Chondrocyte (in vitro differentiated cells): Measurements from ENCODE around the gene CHPT1. TPM values are rescaled to one million over a fixed set of nuclear protein-coding genes. Genes with fewer than 3 reads are reported as not detected.

ENCODE experiments used
- DNase-seq: peaks from one replicate; pipeline ENCODE4 v3.0.0; 2021; ENCODE audit warnings: mixed read lengths, low spot score
- H3K27ac Mint-ChIP-seq: one replicate; pipeline ENCODE4 v1.8.0; 2021; ENCODE audit warnings: mild to moderate bottlenecking, moderate library complexity, mixed read lengths; ENCODE audit not compliant: unreplicated experiment
- H3K27me3 Mint-ChIP-seq: 2 replicates; pipeline ENCODE4 v1.8.0; 2021; ENCODE audit warnings: low read depth, mixed read lengths
- H3K36me3 Mint-ChIP-seq: 2 replicates; pipeline ENCODE4 v1.8.0; 2021; ENCODE audit warnings: low read depth, mixed read lengths
- H3K4me1 Mint-ChIP-seq: 2 replicates; pipeline ENCODE4 v1.8.0; 2021; ENCODE audit warnings: low read depth, mild to moderate bottlenecking, mixed read lengths
- H3K4me3 Mint-ChIP-seq: one replicate; pipeline ENCODE4 v1.8.0; 2021; ENCODE audit warnings: mild to moderate bottlenecking, moderate library complexity, mixed read lengths; ENCODE audit not compliant: unreplicated experiment
- H3K9me3 Mint-ChIP-seq: 2 replicates; pipeline ENCODE4 v1.8.0; 2021; ENCODE audit warnings: low read depth, mixed read lengths
- total RNA-seq: library from RNA; stranded (reverse); gene quantifications from 3 replicates; pipeline ENCODE4 v1.2.1, GENCODE V29; 2021
- TF ChIP-seq, protein P1 (sequence below): fragments of 200-600 bp; sonication (generic); IDR thresholded peaks from 2 replicates; pipeline ENCODE4 v1.5.0; 2021; ENCODE audit warnings: antibody characterized with exemption, mild to moderate bottlenecking, moderate library complexity

Gene CHPT1
- total RNA-seq, 1 donor from 2014 or later, result 36.3 TPM

DNA sequence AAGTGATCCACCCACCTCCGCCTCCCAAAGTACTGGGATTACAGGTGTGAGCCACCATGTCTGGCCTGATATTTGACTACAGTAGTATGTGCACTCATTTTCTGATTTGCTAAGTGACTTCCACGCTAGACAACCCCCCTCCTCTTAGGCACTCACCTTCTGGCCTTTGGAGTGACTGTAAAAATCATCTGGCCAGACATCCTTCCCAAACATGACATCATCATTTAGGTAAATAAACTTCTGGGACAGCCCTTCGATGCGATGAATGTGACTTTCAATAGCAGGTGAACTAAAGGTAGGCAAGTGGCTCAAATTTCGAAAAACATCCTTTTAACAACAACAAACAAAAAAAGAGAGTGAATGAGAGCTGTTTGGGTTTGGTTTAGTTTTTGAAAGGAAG lies 72.4 kb downstream of the CHPT1 start:
- Mint-ChIP-seq H3K27ac (no peak overlapping the region), H3K36me3 (peaks cover 7% of the 10 kb centered on the region), H3K4me3 (no peak overlapping the region), H3K27me3 (no peaks in the 10 kb centered on the region), H3K4me1 (no peaks in the 10 kb centered on the region), H3K9me3 (no peaks in the 10 kb centered on the region)
- TF ChIP-seq, protein P1, sequence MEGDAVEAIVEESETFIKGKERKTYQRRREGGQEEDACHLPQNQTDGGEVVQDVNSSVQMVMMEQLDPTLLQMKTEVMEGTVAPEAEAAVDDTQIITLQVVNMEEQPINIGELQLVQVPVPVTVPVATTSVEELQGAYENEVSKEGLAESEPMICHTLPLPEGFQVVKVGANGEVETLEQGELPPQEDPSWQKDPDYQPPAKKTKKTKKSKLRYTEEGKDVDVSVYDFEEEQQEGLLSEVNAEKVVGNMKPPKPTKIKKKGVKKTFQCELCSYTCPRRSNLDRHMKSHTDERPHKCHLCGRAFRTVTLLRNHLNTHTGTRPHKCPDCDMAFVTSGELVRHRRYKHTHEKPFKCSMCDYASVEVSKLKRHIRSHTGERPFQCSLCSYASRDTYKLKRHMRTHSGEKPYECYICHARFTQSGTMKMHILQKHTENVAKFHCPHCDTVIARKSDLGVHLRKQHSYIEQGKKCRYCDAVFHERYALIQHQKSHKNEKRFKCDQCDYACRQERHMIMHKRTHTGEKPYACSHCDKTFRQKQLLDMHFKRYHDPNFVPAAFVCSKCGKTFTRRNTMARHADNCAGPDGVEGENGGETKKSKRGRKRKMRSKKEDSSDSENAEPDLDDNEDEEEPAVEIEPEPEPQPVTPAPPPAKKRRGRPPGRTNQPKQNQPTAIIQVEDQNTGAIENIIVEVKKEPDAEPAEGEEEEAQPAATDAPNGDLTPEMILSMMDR, result no peak
- no peak for DNase-seq

DNA sequence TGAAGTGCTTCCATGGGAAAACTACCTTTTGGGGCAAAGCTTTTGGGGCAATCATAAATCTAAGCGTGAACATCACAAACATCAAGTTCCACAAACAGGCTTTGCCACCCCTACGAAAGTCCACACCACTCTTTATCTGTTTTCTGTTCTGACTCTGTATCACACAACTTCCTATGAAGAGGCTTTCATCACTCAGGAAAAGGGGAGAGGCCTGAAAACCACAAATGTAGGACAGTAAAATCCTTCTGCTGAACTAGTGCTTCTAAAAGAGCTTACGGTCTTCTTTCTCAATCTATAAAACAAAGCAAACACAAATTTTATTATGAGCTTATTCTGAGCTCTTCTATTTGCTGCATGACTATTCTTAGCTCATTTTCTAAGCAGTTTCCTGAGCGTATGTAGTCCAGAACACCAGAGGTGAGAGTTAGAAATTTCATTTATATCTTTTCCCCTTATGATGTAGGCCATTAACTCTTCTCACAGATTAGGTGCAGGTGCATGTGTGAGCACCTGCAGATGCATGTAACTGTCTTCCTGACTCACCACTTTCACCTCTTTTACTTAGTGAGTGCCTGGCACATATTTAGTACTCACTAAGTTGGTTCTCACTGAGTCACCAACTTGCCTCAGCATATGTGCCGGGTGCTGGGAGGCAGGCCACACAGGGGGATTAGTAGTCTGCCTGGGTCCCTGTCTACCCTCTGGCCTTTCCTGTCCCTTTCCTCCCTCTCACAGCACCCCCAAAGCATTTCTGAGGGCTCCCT lies 74.8 kb downstream of the CHPT1 start:
- TF ChIP-seq, protein P1, result no peak
- Mint-ChIP-seq H3K27ac (no peak overlapping the region), H3K4me1 (no peaks in the 10 kb centered on the region), H3K36me3 (peaks cover 6% of the 10 kb centered on the region), H3K27me3 (no peaks in the 10 kb centered on the region), H3K4me3 (no peak overlapping the region), H3K9me3 (no peaks in the 10 kb centered on the region)
- DNase-seq, result no peak

DNA sequence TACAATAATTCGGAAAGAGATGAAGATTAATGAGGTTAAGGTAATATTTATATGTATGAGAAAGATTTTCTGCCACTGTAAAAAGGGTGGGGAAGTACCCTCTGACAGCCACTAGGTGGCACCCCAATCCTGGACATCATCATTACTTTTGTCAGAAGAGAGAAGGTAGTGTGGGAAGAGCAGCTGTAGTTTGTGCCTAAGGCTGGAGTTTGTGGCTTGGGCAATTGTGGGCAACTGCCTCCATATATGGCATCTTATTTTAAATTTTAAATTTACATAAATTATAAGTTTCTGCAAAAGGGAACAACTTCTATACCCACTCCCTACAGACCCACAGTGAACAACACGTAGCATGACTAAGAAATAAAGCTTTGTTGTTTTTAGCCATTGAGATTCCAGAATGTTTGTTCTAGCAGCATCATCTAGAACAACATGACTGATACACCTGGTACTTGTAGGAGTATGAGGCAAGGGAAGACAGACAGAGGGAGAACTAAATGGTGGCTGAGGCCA lies 76.3 kb downstream of the CHPT1 start:
- DNase-seq, result no peak
- H3K9me3 Mint-ChIP-seq, result no peaks in the 10 kb centered on the region
- no peak overlapping the region for H3K27ac Mint-ChIP-seq
- H3K4me3 Mint-ChIP-seq, result no peak overlapping the region
- H3K27me3 Mint-ChIP-seq, result no peaks in the 10 kb centered on the region
- H3K36me3 Mint-ChIP-seq, result peaks cover 9% of the 10 kb centered on the region
- H3K4me1 Mint-ChIP-seq, result peaks cover 9% of the 10 kb centered on the region
- TF ChIP-seq, protein P1, result peak; percentile 98

DNA sequence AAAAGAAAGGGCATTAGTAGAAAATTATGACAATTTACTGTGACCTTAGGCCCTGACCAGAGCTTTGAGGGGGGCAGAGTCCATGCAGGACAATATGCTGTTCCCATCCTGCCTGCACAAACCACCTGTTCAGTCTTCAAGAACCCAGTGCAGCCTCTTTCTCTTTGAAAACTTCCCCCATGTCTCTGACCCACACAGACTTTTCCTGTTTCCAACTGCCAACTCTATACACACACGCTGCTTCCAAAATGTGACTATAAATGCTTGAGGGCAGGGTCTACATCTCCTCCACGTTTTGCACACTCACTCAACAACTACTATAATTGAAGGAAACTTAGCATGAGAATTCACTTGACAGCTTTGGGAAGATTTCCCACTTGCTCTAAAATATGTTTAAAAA lies 78.4 kb downstream of the CHPT1 start:
- H3K4me3 Mint-ChIP-seq, result no peak overlapping the region
- peaks cover 4% of the 10 kb centered on the region for H3K36me3 Mint-ChIP-seq
- no peak for DNase-seq
- TF ChIP-seq, protein P1, result no peak
- H3K9me3 Mint-ChIP-seq, result no peaks in the 10 kb centered on the region
- no peaks in the 10 kb centered on the region for H3K27me3 Mint-ChIP-seq
- peaks cover 9% of the 10 kb centered on the region for H3K4me1 Mint-ChIP-seq
- H3K27ac Mint-ChIP-seq, result no peak overlapping the region

DNA sequence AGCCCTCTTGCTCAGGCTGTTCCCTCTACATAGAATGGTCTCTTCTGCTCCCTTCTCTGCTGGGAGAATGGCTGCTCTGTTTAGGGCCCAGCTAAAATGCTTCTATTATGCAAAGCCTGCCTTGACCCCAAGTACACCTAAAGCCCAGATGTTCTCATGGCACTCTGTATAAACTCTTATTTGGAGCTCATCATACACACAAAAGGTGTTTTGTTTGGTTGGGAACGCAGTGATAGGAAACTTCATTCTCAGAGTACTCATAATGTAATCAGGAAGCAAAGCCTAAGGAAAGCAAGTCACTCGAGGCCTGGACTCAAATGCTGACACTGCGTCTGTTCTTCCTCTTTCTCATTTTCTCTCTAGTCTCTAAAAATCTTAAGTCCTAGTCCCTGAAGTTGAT lies 80.0 kb downstream of the CHPT1 start:
- Mint-ChIP-seq H3K9me3 (no peaks in the 10 kb centered on the region), H3K27ac (no peak overlapping the region), H3K4me3 (no peak overlapping the region), H3K36me3 (peaks cover 4% of the 10 kb centered on the region), H3K27me3 (no peaks in the 10 kb centered on the region), H3K4me1 (peaks cover 12% of the 10 kb centered on the region)
- no peak for DNase-seq
- TF ChIP-seq, protein P1, result no peak
